Right lobe of liver (tissue), 6 donors: Measurements from ENCODE around the gene CYB561A3. TPM values are rescaled to one million over a fixed set of nuclear protein-coding genes. Genes with fewer than 3 reads are reported as not detected.

Experiments used
- ATAC-seq, 4 donors: fragments of 200-7000 bp; cut with Tn5 transposase; one replicate each; pipeline ENCODE4 v1.9.1; 2020; ENCODE audit warnings: mild to moderate bottlenecking in 4 of 4, moderate library complexity in 4 of 4
- DNase-seq, 3 donors: peaks; one replicate each; pipeline ENCODE4 v3.0.0-alpha.2; 2020
- H3K27ac ChIP-seq, 3 donors: fragments of 200-600 bp; one replicate each; pipeline ENCODE4 v1.8.0; 2022
- H3K27me3 ChIP-seq, 2 donors: fragments of 200-600 bp; one replicate each; pipeline ENCODE4 v1.8.0; 2022
- H3K36me3 ChIP-seq, 4 donors: fragments of 200-600 bp; sonication (generic) in 1 of 4; one replicate each; pipeline versions ENCODE4 v1.5.1 to v1.8.0; 2017 to 2022; ENCODE audit warnings: control low read depth in 1 of 4
- H3K4me1 ChIP-seq, 4 donors: fragments of 200-600 bp; sonication (generic) in 1 of 4; one replicate each; pipeline versions ENCODE4 v1.5.1 to v1.8.0; 2017 to 2022; ENCODE audit warnings: control low read depth in 1 of 4
- H3K4me3 ChIP-seq, 3 donors: fragments of 200-600 bp; one replicate each; pipeline ENCODE4 v1.8.0; 2022
- H3K9me3 ChIP-seq, 4 donors: fragments of 200-600 bp; sonication (generic) in 1 of 4; one replicate each; pipeline versions ENCODE4 v1.5.1 to v1.8.0; 2017 to 2022; ENCODE audit warnings: control low read depth in 1 of 4
- POLR2A ChIP-seq: fragments of 450-650 bp; IDR thresholded peaks from one replicate; pipeline ENCODE4 v1.6.1; 2017; ENCODE audit warnings: antibody characterized with exemption, mild to moderate bottlenecking
- WGBS: methylation state at CpG from one replicate; pipeline ENCODE4 v1.1.6; 2018; ENCODE audit warnings: low coverage, low lambda C conversion rate; ENCODE audit not compliant: insufficient coverage; ENCODE audit errors: missing lambda C conversion rate; 5-methylcytosine and 5-hydroxymethylcytosine counted together
- intact Hi-C, 2 donors: fragments of 100-400 bp; cut with DNase I; formaldehyde crosslinking; loops; one replicate each; pipeline versions ENCODE4 v1.11.2 to v1.14.1; 2022
- total RNA-seq, 6 experiments: library from RNA; depleted of rRNA in 2 of 6; stranded (reverse); fragments of >200 nt in 2 of 6; fragmentation: NEBNext Ultra II Directional in 3 of 6; extraction: Animal tissue kit (Norgen Biotek cat#: 25700) in 3 of 6; gene quantifications; one replicate each; pipeline versions ENCODE4 v1.1.0 to v1.2.4, GENCODE V29; 2016 to 2023
- TF ChIP-seq, protein P1 (sequence below), 4 donors: fragments of 200-600 bp in 3 of 4; fragments of 450-650 bp in 1 of 4; IDR thresholded peaks; one replicate each; pipeline versions ENCODE4 v1.5.1 to v1.8.0; 2016 to 2022; ENCODE audit warnings: antibody characterized with exemption in 4 of 4, mild to moderate bottlenecking in 2 of 4
- donor health status: DM: no; HTN: yes; CAD: no.
- donor health status: DM: no; HTN: no; CAD: no.
- donor health status: DM: no; HTN: no; CAD: no.
- donor health status: DM: no; HTN: yes; CAD: no.
- donor health status: DM: no; HTN: yes; CAD: no.

CYB561A3 gene
- total RNA-seq, 6 experiments from 2014 or later, result 25.6 to 41.8 (median 35.2) TPM

DNA sequence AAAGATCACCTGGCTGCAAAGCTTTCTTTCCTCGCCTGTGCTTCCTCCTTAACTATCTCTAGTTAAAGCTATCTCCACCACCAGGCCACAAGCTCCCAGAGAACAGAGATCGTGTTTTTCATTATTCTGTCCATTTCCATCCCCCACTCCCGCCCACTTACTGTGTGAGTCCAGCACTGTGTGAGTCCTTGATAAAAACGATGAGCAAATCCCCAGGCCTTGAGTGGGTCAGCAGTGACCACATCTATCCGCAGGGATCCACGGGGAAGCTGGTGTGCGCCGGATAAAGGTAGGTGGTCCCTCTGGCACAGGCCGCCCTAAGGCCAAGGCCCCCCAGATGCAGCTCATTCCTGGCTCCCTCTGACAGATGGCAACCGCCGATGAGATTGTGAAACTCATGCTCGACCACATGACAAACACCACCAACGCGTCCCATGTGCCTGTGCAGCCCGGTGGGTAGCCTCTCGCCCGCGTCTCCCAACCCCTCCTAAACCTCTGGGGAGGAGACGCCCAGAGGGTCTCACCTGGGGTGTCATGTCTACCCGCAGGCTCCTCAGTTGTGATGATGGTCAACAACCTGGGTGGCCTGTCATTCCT, 19.4 kb downstream of the CYB561A3 start:
- Histone ChIP-seq H3K9me3 (no peaks in the 10 kb centered on the region), H3K27ac (no peak overlapping the region), H3K4me1 (no peaks in the 10 kb centered on the region), H3K4me3 (no peak overlapping the region), H3K27me3 (no peaks in the 10 kb centered on the region), H3K36me3 (peaks cover 0 to 51% (median 24%) of the 10 kb centered on the region in 4 donors)
- ATAC-seq (no peak), DNase-seq (no peak)
- no peak for TF ChIP-seq POLR2A
- TF ChIP-seq, protein P1, sequence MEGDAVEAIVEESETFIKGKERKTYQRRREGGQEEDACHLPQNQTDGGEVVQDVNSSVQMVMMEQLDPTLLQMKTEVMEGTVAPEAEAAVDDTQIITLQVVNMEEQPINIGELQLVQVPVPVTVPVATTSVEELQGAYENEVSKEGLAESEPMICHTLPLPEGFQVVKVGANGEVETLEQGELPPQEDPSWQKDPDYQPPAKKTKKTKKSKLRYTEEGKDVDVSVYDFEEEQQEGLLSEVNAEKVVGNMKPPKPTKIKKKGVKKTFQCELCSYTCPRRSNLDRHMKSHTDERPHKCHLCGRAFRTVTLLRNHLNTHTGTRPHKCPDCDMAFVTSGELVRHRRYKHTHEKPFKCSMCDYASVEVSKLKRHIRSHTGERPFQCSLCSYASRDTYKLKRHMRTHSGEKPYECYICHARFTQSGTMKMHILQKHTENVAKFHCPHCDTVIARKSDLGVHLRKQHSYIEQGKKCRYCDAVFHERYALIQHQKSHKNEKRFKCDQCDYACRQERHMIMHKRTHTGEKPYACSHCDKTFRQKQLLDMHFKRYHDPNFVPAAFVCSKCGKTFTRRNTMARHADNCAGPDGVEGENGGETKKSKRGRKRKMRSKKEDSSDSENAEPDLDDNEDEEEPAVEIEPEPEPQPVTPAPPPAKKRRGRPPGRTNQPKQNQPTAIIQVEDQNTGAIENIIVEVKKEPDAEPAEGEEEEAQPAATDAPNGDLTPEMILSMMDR (IDR thresholded peaks at IDR 0.05), result no peak
- WGBS, result 80% methylated on average over 12 of the region's 20 CpGs
- intact Hi-C loops, result no loop called here

- Histone ChIP-seq H3K4me3 (no peak overlapping the region), H3K4me1 (peaks cover 0 to 1% (median under 1%) of the 10 kb centered on the region in 4 donors), H3K27me3 (no peaks in the 10 kb centered on the region), H3K36me3 (peaks cover 0 to 51% (median 24%) of the 10 kb centered on the region in 4 donors), H3K27ac (no peak overlapping the region), H3K9me3 (no peaks in the 10 kb centered on the region)
- WGBS, result no CpG with 5 or more reads among the region's 4 CpGs
- intact Hi-C loops, result no loop called here
- ATAC-seq (no peak), DNase-seq (no peak)
- TF ChIP-seq POLR2A, result no peak
- TF ChIP-seq, protein P1 (IDR thresholded peaks at IDR 0.05), result no peak
Measured at GRCh38 chr11:61341706-61342105, 20.0 kb downstream of the CYB561A3 start.

DNA sequence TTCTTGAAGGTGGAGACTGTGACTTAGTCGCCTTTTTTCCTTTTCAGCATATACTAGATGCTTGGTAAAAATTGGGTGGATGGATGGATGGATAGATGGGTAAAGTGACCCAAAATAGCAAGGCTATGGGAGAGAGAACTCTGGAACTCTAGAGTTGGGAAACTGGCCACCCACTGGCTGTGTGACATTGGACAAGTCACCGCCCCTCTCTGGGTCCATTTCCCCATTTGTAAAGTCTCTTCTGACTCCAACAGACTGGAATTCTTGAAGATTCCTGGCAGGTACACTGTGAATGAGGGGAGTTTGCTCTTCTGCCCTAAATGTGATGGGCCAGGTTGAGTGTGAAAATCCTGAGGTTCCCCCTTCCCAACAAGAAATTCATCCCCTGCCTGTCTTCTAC, 20.7 kb downstream of the CYB561A3 start:
- intact Hi-C loops, result no loop called here
- H3K27me3 ChIP-seq, result no peaks in the 10 kb centered on the region
- ATAC-seq (no peak), DNase-seq (no peak)
- 90% methylated on average over 2 of the region's 2 CpGs for WGBS
- H3K4me1 ChIP-seq, result peaks cover 0 to 8% (median 3%) of the 10 kb centered on the region in 4 donors
- no peak overlapping the region for H3K4me3 ChIP-seq
- H3K9me3 ChIP-seq, result no peaks in the 10 kb centered on the region
- H3K27ac ChIP-seq, result no peak overlapping the region
- peaks cover 0 to 51% (median 24%) of the 10 kb centered on the region in 4 donors for H3K36me3 ChIP-seq
- TF ChIP-seq POLR2A, result no peak
- TF ChIP-seq, protein P1 (IDR thresholded peaks at IDR 0.05), result no peak

DNA sequence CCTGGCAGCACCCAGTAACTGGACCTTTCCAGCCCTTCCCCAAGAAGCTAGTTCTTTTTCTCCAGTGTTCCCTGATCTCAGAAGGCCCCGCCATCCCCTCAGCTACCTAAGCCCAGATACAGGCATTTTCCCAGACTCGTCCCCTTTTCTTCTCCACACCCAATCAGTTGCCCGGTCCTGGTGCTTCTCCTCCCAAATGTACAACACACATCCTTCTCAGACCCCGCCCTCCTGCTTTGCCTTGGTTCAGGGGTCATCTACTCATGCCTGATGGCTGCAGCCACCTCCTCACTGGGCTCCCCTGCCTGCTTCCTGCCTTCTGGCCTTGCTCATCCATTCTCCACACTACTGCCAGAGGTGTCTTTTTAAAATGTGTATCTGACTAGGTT, 22.2 kb downstream of the CYB561A3 start:
- Histone ChIP-seq H3K36me3 (peaks cover 0 to 51% (median 24%) of the 10 kb centered on the region in 4 donors), H3K4me1 (peaks cover 0 to 18% (median 7%) of the 10 kb centered on the region in 4 donors), H3K27ac (no peak overlapping the region), H3K27me3 (no peaks in the 10 kb centered on the region), H3K4me3 (no peak overlapping the region), H3K9me3 (no peaks in the 10 kb centered on the region)
- DNase-seq (no peak), ATAC-seq (no peak)
- WGBS, result 67% methylated on average over 3 of the region's 4 CpGs
- no peak for TF ChIP-seq POLR2A
- TF ChIP-seq, protein P1 (IDR thresholded peaks at IDR 0.05), result no peak
- intact Hi-C loops, result loop anchor here (5.0 kb wide), 2 partner anchors 43 to 48 kb away; no protein-coding TSS in a partner anchor
